SH-SY5Y (cell line): ENCODE results near the gene ZNF414.

ENCODE experiments used
- GATA2 ChIP-seq: IDR thresholded peaks from 2 replicates; pipeline ENCODE4 v1.6.1; 2011; ENCODE audit warnings: mild to moderate bottlenecking, low read depth, low read length
- GATA3 ChIP-seq: IDR thresholded peaks from 2 replicates; pipeline ENCODE4 v1.6.1; 2011; ENCODE audit warnings: low read depth, mild to moderate bottlenecking, low read length, moderate library complexity

ZNF414 gene

DNA sequence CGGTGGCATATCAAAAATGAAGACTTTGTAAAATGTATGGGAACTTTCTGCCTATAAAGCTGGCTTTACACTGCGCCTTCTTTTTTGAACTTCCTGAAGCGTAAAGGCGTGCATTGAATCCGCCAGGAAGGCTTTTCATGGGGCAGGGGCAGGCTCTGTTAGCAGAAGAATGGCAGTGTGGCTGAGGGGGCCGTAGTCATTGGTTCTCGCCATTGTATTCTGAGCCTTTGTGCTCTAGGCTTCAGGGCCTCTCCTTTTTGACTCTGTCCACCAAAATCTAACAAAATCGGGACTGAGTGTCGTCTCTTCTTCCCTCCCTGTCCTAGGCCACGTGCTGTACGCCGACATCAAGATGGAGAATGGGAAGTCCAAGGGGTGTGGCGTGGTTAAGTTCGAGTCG is 25.6 kb downstream of the ZNF414 start:
- TF ChIP-seq GATA3 (no peak), GATA2 (no peak)

GRCh38 chr19:8487137-8487851 is 26.7 kb downstream of the ZNF414 start:
- TF ChIP-seq GATA3, result no peak

DNA sequence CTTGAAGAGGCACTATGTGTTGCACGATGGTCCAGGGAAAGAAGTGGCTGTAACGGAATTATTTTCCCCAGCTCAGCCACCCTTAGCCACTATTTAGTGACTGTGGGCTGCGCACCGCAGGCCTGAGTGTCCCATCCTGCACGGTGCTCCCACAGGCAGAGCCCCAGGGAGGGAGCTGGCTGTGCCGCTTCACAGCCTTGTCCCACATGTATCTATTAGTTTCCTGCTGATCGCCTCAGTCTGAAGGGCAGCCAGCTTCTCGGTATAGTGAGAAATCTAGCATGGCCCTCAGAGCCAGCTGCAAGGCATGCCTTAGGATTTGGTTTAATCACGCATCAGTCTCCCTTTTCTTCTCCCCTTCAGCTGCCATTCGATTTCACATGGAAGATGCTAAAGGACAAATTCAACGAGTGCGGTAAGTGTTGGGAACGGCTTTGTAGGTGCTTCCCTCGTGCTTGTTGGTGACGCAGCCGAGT is 27.3 kb downstream of the ZNF414 start:
- TF ChIP-seq GATA2 (no peak), GATA3 (no peak)

GRCh38 chr19:8485561-8486371 is 28.2 kb downstream of the ZNF414 start:
- TF ChIP-seq GATA2, result no peak
- no peak for TF ChIP-seq GATA3

DNA sequence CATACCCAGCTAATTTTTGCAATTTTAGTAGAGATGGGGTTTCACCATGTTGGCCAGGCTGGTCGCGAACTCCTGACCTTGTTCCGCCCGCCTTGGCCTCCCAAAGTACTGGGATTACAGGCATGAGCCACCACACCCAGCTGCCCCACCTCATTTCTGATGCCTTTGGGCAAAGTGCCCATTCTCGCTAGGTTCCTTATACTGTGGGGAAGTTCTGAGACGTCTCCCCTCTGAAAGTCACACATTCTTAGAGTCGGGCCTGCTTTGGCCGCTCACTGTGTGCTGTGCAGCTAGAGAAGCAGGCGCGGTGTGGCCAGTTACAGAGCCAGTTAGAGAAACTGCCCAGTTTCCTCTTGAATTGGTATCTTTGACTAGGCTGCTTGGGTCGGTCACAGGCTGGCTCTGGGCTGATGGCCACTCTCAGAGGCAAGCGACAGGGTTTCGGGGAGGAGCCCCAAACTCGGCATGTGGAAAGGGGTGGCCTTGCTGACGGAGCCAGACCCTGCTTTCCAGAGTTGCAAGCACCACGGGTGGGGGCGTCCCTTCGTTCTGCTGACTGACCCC is 29.6 kb downstream of the ZNF414 start:
- TF ChIP-seq GATA2 (no peak), GATA3 (no peak)

- TF ChIP-seq GATA2 (no peak), GATA3 (no peak)
Measured at GRCh38 chr19:8483165-8483564, 30.8 kb downstream of the ZNF414 start.

- TF ChIP-seq GATA2 (no peak), GATA3 (no peak)
Measured at GRCh38 chr19:8482696-8483095, 31.3 kb downstream of the ZNF414 start.

DNA sequence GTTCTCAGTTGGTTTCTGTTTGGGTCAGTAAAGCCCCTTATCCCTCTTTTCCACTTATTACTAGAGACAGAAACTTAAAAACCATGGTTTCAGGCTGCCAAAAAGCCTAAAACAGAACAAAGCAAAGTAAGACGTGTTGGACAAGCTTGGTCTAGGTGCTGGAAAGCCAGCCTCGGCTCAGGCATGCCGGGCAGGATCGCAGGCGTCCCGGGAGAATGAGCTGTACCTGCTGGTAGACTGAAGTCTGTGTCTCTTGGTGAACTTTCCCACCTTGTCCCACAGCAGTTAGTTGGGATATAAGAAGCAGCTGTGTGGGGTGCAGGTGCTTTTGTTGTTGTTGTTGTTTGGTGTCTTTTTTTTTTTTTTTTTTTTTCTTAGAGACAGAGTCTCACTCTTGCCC is 32.4 kb downstream of the ZNF414 start:
- TF ChIP-seq GATA2 (no peak), GATA3 (no peak)

- TF ChIP-seq GATA2 (no peak), GATA3 (no peak)
Measured at GRCh38 chr19:8481201-8481600, 32.8 kb downstream of the ZNF414 start.

DNA sequence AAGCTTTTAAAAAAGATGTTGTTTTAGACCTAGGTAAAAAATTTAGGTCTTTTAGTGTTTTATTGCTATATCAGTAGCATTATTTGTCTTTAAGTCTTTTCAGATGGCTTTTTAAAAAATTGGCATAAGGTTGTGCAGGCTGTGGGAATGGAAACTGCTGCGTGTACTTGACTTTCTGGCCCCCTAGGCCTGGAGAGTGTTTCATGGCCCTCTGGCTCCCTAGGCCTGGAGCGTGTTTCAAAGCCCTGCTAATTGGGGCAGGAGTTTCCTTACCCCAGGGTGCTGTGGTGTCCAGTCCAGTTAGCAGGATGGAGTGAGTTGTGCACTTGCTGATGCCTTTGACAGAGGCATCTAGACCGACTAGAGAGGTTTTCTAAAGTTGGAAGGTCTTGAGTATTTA is 35.4 kb downstream of the ZNF414 start:
- TF ChIP-seq GATA3 (no peak), GATA2 (no peak)

DNA sequence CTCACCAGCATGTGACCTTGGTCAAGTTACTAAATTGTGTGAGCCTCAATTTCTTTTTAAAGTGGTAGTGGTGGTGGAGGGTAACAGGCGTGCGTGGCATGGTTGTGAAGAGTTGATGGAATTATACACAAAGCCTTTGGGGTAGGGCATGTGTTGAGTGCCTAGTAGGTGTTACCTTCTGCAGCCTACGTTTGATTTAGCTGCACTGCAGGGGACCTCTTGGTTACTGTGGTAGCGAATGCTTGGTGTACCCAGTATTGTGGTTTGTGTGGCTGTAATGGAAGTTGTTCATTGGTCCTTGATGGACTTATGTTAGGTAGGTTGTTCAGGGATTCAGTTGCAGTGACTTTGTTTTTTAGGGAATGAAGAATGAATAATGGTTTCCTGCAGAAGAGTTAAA is 36.1 kb downstream of the ZNF414 start:
- TF ChIP-seq GATA3, result no peak
- no peak for TF ChIP-seq GATA2

GRCh38 chr19:8476524-8476923 is 37.4 kb downstream of the ZNF414 start:
- TF ChIP-seq GATA3 (no peak), GATA2 (no peak)

- no peak for TF ChIP-seq GATA3
Measured at GRCh38 chr19:8475005-8475404, 39.0 kb downstream of the ZNF414 start.

GRCh38 chr19:8473648-8474476 is 40.1 kb downstream of the ZNF414 start:
- TF ChIP-seq GATA3 (no peak), GATA2 (no peak)
